Activated CD4-positive, CD25-positive, alpha-beta regulatory T cell (primary cell): ENCODE measurements around the gene ITGB6.

ENCODE experiments used
- DNase-seq, 4 experiments: peaks; one replicate each; lab custom pipeline; 2025; lab: John Stamatoyannopoulos, UW

The ITGB6 gene

DNA sequence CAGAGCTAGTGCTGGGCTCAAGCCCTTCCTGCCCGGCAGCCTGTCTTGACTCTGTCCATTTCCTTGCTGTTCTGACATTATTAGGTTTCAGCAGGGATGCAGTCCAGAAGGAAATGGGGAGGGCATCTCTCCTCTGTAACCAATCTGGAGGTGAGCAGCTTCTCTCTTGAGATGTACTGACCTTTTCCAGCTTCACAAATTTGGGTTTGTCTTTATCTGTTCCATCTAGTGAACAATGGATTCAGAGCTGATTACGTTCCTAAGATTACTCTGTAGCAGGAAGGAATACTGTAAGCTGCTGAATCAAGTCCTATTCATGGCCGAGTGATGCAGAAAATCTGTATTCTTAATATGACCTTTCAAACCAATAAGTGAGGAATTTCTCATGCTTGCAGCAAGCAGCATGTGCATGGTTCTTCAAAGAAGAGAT is 148.7 kb downstream of the ITGB6 start:
- no peak for DNase-seq

DNA sequence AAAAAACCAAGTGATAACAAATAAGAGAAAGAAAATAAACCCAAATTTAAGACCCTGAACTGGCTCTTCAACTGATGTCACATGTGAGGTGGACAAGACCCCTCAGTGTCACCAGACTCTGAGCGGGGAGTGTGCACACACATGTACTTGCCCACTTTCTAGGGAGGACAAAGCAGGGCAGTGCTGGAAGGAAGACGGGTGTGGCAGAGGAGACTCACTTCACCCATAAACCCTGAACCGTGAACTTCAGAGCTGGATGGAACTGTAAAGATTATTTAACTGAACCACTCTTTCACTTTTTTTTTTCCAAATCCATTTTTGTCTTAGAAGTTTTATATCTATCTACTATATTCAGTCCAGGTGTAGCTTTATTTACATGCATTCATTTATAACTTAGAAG is 149.9 kb downstream of the ITGB6 start:
- no peak for DNase-seq
